DND-41 (cell line): ENCODE measurements around the gene SGTA.

Experiments
- EZH2 ChIP-seq: IDR thresholded peaks from 3 replicates; pipeline ENCODE4 v1.6.1; 2012; ENCODE audit warnings: borderline replicate concordance, low read depth, mild to moderate bottlenecking, moderate library complexity, low read length, inconsistent platforms; ENCODE audit not compliant: severe bottlenecking
- TF ChIP-seq, protein P1 (sequence below): IDR thresholded peaks from 2 replicates; pipeline ENCODE4 v1.5.1; 2012; ENCODE audit warnings: borderline replicate concordance, low read length, moderate library complexity, mild to moderate bottlenecking; ENCODE audit not compliant: poor library complexity, severe bottlenecking; ENCODE audit errors: extremely low read depth

DNA sequence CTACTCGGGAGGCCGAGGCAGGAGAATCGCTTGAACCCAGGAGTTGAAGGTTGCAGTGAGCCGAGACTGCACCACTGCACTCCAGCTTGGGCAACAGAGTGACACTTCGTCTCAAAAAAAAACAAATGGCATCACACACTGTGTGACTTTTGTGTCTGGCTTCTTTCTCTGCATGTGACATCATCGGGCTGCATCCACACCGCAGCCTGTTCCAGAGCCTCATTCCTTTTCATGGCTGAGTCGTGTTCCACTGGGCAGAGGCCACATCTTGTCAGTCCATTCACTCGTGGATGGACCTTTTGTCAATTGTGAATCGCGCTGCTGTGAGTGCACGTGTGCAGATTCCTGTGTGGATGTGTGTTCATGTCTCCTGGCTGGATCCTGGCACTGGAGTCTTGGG is 10.5 kb upstream of the SGTA start:
- TF ChIP-seq, protein P1, sequence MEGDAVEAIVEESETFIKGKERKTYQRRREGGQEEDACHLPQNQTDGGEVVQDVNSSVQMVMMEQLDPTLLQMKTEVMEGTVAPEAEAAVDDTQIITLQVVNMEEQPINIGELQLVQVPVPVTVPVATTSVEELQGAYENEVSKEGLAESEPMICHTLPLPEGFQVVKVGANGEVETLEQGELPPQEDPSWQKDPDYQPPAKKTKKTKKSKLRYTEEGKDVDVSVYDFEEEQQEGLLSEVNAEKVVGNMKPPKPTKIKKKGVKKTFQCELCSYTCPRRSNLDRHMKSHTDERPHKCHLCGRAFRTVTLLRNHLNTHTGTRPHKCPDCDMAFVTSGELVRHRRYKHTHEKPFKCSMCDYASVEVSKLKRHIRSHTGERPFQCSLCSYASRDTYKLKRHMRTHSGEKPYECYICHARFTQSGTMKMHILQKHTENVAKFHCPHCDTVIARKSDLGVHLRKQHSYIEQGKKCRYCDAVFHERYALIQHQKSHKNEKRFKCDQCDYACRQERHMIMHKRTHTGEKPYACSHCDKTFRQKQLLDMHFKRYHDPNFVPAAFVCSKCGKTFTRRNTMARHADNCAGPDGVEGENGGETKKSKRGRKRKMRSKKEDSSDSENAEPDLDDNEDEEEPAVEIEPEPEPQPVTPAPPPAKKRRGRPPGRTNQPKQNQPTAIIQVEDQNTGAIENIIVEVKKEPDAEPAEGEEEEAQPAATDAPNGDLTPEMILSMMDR = no peak
- no peak for TF ChIP-seq EZH2
